Neuron (in vitro differentiated cells): ENCODE measurements around the gene GPR3.
"Not testable (repeated sequence)": the region's sequence is repeated elsewhere in the genome, so short reads cannot be mapped to it uniquely, and the experiment has no call there.

Experiments used
- H2AFZ ChIP-seq: one replicate; pipeline ENCODE4 v1.6.1; 2013; ENCODE audit warnings: low read depth, mild to moderate bottlenecking, inconsistent platforms, low read length, moderate library complexity
- H3K27me3 ChIP-seq: one replicate; pipeline ENCODE4 v1.6.1; 2013; ENCODE audit warnings: low read length; ENCODE audit not compliant: insufficient read depth
- H3K36me3 ChIP-seq: one replicate; pipeline ENCODE4 v1.6.1; 2013; ENCODE audit warnings: low read length; ENCODE audit not compliant: insufficient read depth
- H3K4me1 ChIP-seq: one replicate; pipeline ENCODE4 v1.6.1; 2013; ENCODE audit warnings: low read length; ENCODE audit not compliant: insufficient read depth
- H3K4me3 ChIP-seq: 2 replicates; pipeline ENCODE4 v1.5.1; 2013; ENCODE audit warnings: mild to moderate bottlenecking, low read length, moderate library complexity
- H3K9me3 ChIP-seq: one replicate; pipeline ENCODE4 v1.6.1; 2013; ENCODE audit warnings: low read length

The GPR3 gene

GRCh38 chr1:27377760-27378495, 14.5 kb upstream of the GPR3 start:
- Histone ChIP-seq H3K9me3 (no peaks in the 10 kb centered on the region), H3K27me3 (peaks cover 26% of the 10 kb centered on the region), H3K4me3 (no peak overlapping the region), H3K4me1 (no peaks in the 10 kb centered on the region), H2AFZ (no peak overlapping the region), H3K36me3 (no peaks in the 10 kb centered on the region)

GRCh38 chr1:27379564-27380122, 12.8 kb upstream of the GPR3 start:
- Histone ChIP-seq H3K4me3 (no peak overlapping the region), H3K9me3 (no peaks in the 10 kb centered on the region), H3K27me3 (peaks cover 34% of the 10 kb centered on the region), H2AFZ (no peak overlapping the region), H3K4me1 (no peaks in the 10 kb centered on the region), H3K36me3 (no peaks in the 10 kb centered on the region)

- H2AFZ ChIP-seq, result no peak overlapping the region
- H3K9me3 ChIP-seq, result no peaks in the 10 kb centered on the region
- peaks cover 34% of the 10 kb centered on the region for H3K27me3 ChIP-seq
- no peaks in the 10 kb centered on the region for H3K4me1 ChIP-seq
- no peak overlapping the region for H3K4me3 ChIP-seq
- H3K36me3 ChIP-seq, result no peaks in the 10 kb centered on the region
Observed at GRCh38 chr1:27380224-27380623, 12.2 kb upstream of the GPR3 start.

- peaks cover 34% of the 10 kb centered on the region for H3K27me3 ChIP-seq
- no peaks in the 10 kb centered on the region for H3K36me3 ChIP-seq
- no peaks in the 10 kb centered on the region for H3K9me3 ChIP-seq
- H3K4me1 ChIP-seq, result no peaks in the 10 kb centered on the region
- no peak overlapping the region for H3K4me3 ChIP-seq
- no peak overlapping the region for H2AFZ ChIP-seq
Observed at GRCh38 chr1:27380766-27381733, 11.4 kb upstream of the GPR3 start.

GRCh38 chr1:27381969-27382762, 10.3 kb upstream of the GPR3 start:
- no peak overlapping the region for H3K4me3 ChIP-seq
- no peaks in the 10 kb centered on the region for H3K9me3 ChIP-seq
- no peaks in the 10 kb centered on the region for H3K4me1 ChIP-seq

GRCh38 chr1:27383039-27383605, 9.3 kb upstream of the GPR3 start, which contains the start of gene CD164L2:
Gene CD164L2, minus strand, starts transcription at chr1:27383333. Its CDS starts 94 bp downstream, at chr1:27383239.
- Histone ChIP-seq H3K27me3 (peaks cover 34% of the 10 kb centered on the region), H2AFZ (no peak within 1 kb of the TSS), H3K9me3 (no peaks in the 10 kb centered on the region), H3K36me3 (no peaks in the 10 kb centered on the region), H3K4me1 (no peaks in the 10 kb centered on the region), H3K4me3 (no peak within 1 kb of the TSS)

More at GRCh38 chr1:27381969-27382762, 10.3 kb upstream of the GPR3 start:
- H2AFZ ChIP-seq, result no peak overlapping the region
- H3K36me3 ChIP-seq, result no peaks in the 10 kb centered on the region
- H3K27me3 ChIP-seq, result peaks cover 34% of the 10 kb centered on the region

- Histone ChIP-seq H2AFZ (no peak overlapping the region), H3K4me1 (no peaks in the 10 kb centered on the region), H3K9me3 (no peaks in the 10 kb centered on the region), H3K4me3 (no peak overlapping the region), H3K36me3 (no peaks in the 10 kb centered on the region), H3K27me3 (peaks cover 34% of the 10 kb centered on the region)
Observed at GRCh38 chr1:27383661-27384060, 8.8 kb upstream of the GPR3 start.

GRCh38 chr1:27384797-27385196, 7.6 kb upstream of the GPR3 start:
- H3K36me3 ChIP-seq, result not testable (repeated sequence)

GRCh38 chr1:27388337-27389005, 4.0 kb upstream of the GPR3 start:
- H2AFZ ChIP-seq, result no peak overlapping the region
- no peaks in the 10 kb centered on the region for H3K36me3 ChIP-seq
- H3K4me3 ChIP-seq, result no peak overlapping the region
- H3K4me1 ChIP-seq, result peaks cover 6% of the 10 kb centered on the region
- H3K27me3 ChIP-seq, result peaks cover 14% of the 10 kb centered on the region
- no peaks in the 10 kb centered on the region for H3K9me3 ChIP-seq

More at GRCh38 chr1:27384797-27385196, 7.6 kb upstream of the GPR3 start:
- not testable (repeated sequence) for H3K4me3 ChIP-seq, H3K9me3 ChIP-seq, H3K4me1 ChIP-seq, H2AFZ ChIP-seq
- H3K27me3 ChIP-seq, result peaks cover 31% of the 10 kb centered on the region

GRCh38 chr1:27391511-27392095, 819 bp upstream of the GPR3 start:
- Histone ChIP-seq H3K27me3 (peaks cover 9% of the 10 kb centered on the region), H3K36me3 (no peaks in the 10 kb centered on the region), H2AFZ (no peak overlapping the region), H3K4me3 (peak overlapping the region; percentile 20), H3K9me3 (no peaks in the 10 kb centered on the region), H3K4me1 (peaks cover 8% of the 10 kb centered on the region)

GRCh38 chr1:27392778-27393635, 585 bp downstream of the GPR3 start:
- Histone ChIP-seq H3K27me3 (peaks cover 9% of the 10 kb centered on the region), H3K9me3 (no peaks in the 10 kb centered on the region), H3K4me1 (peaks cover 11% of the 10 kb centered on the region), H3K36me3 (no peaks in the 10 kb centered on the region), H3K4me3 (peak overlapping the region; percentile 49), H2AFZ (peak overlapping the region; percentile 71)
